ENCODE results near the gene MAD1L1.

- TF ChIP-seq EZH2 (IDR thresholded peaks at IDR 0.05) (no peak), POLR2AphosphoS5 (IDR thresholded peaks at IDR 0.05; ENCODE audit: borderline replicate concordance, low read depth, low read length) (no peak)
Measured at GRCh38 chr7:2022737-2023250, 210.0 kb downstream of the MAD1L1 start.
